ENCODE measurements around the gene SLC10A3. TPM values are rescaled to one million over a fixed set of nuclear protein-coding genes. Genes with fewer than 3 reads are reported as not detected.

The SLC10A3 gene
- total and polyA plus RNA-seq, 2 donors (not counting 1 experiment from before 2014, with no cell fraction given) = 17.9 to 36.9 TPM

GRCh38 chrX:154458116-154458953 lies 32.1 kb downstream of the SLC10A3 start, which contains the start of gene PLXNA3:
Gene PLXNA3, plus strand, starts transcription at chrX:154458281. Its CDS starts 1,903 bp downstream, at chrX:154460184.
- peak within 1 kb of the TSS; percentile 24 to 66 for H3K27ac ChIP-seq (ENCODE audit: low read length in 2 of 2)

More at GRCh38 chrX:154458116-154458953, 32.1 kb downstream of the SLC10A3 start, which contains the start of gene PLXNA3:
- Histone ChIP-seq H3K4me1 (ENCODE audit: control insufficient read depth in 2 of 2, insufficient read depth in 2 of 2, low read length in 2 of 2) (peaks cover 6 to 18% of the 10 kb centered on the region in 2 donors), H4K20me1 (ENCODE audit: control insufficient read depth, insufficient read depth, low read length, poor library complexity, severe bottlenecking) (no peaks in the 10 kb centered on the region), H3K79me2 (ENCODE audit: control insufficient read depth, insufficient read depth, low read length) (peaks cover 22% of the 10 kb centered on the region), H3K27me3 (replicated peaks in 1 of 4; ENCODE audit: control extremely low read depth in 1 of 4, control insufficient read depth in 3 of 4, insufficient read depth in 4 of 4, low read length in 3 of 4) (no peaks in the 10 kb centered on the region), H3K9me3 (ENCODE audit: control extremely low read depth in 1 of 3, control insufficient read depth in 2 of 3, insufficient read depth in 1 of 3, low read length in 2 of 3) (no peaks in the 10 kb centered on the region), H3K9ac (ENCODE audit: low read length) (peak within 1 kb of the TSS; percentile 64), H3K4me3 (ENCODE audit: control extremely low read depth in 1 of 5, extremely low read depth in 1 of 5, insufficient read depth in 1 of 5, low read depth in 2 of 5, low read length in 4 of 5) (peak within 1 kb of the TSS; percentile 23 to 69 (median 61)), H2AFZ (ENCODE audit: insufficient read depth, low read depth, low read length, poor library complexity, severe bottlenecking) (peak within 1 kb of the TSS; percentile 68), H3K36me3 (replicated peaks in 1 of 2; ENCODE audit: control extremely low read depth in 1 of 2, control insufficient read depth in 1 of 2, extremely low read depth in 1 of 2, insufficient read depth in 2 of 2, low read length in 1 of 2) (peaks cover 0 to 5% of the 10 kb centered on the region in 2 experiments), H3K4me2 (replicated peaks; ENCODE audit: low read depth, low read length, poor library complexity, severe bottlenecking) (peak within 1 kb of the TSS; percentile 85)
- POLR2A ChIA-PET = interaction anchor here (0.6 to 2.2 kb wide), 10 partner anchors 15 to 1518 kb away, joined by 3 to 7 read pairs (median 4); partner anchors contain the start of genes LAGE3, RPL10, TAFAZZIN and UBL4A
- H3K27ac Mint-ChIP-seq = peak within 1 kb of the TSS; percentile 96
- no peaks in the 10 kb centered on the region for H3K9me3 Mint-ChIP-seq (ENCODE audit: insufficient read depth)
- intact Hi-C loops (cut with micrococcal nuclease) = loop anchor here (5.0 kb wide), 3 partner anchors 34 to 59 kb away; partner anchors contain the start of genes FAM3A, SLC10A3 and TAFAZZIN
- WGBS (ENCODE audit: insufficient coverage) = under 1% methylated on average over 65 of the region's 88 CpGs
- H3K27me3 Mint-ChIP-seq = no peaks in the 10 kb centered on the region
- TF ChIP-seq EZH2 (IDR thresholded peaks at IDR 0.05; ENCODE audit: borderline replicate concordance, insufficient read depth, low read depth, low read length, poor library complexity, severe bottlenecking) = no peak
- no peak for TF ChIP-seq CTCF (IDR thresholded peaks at IDR 0.05)
- ATAC-seq (ENCODE audit: low read depth) (peak; percentile 79), DNase-seq (peak; percentile 86)
- CTCF ChIA-PET = interaction anchor here (1.0 to 2.5 kb wide), 3 partner anchors 18 to 69 kb away, joined by 3 to 8 read pairs (median 3); partner anchors contain the start of gene SLC10A3
- peak within 1 kb of the TSS; percentile 95 for H3K4me3 Mint-ChIP-seq
- peaks cover 14% of the 10 kb centered on the region for H3K4me1 Mint-ChIP-seq

All from B cell (primary cell).